Loucy (cell line): Measurements from ENCODE around the gene TIMP1.

Source experiments
- H2AFZ ChIP-seq: fragments of 200-600 bp; sonication (generic); 2 replicates; pipeline ENCODE4 v1.6.0; 2016; ENCODE audit warnings: antibody characterized with exemption, mild to moderate bottlenecking, low read length, moderate library complexity
- H3F3A ChIP-seq: fragments of 200-600 bp; 2 replicates; pipeline ENCODE4 v1.6.0; 2016; ENCODE audit warnings: antibody characterized with exemption, low read depth, mild to moderate bottlenecking
- H3K27me3 ChIP-seq: fragments of 200-600 bp; sonication (generic); 2 replicates; pipeline ENCODE4 v1.6.1; 2014; ENCODE audit warnings: low read length, mild to moderate bottlenecking; ENCODE audit not compliant: insufficient read depth, poor library complexity, severe bottlenecking
- H3K36me3 ChIP-seq: fragments of 200-600 bp; sonication (generic); 2 replicates; pipeline ENCODE4 v1.6.1; 2016; ENCODE audit warnings: low read length; ENCODE audit not compliant: insufficient read depth
- H3K4me1 ChIP-seq: fragments of 200-600 bp; sonication (generic); 2 replicates; pipeline ENCODE4 v1.5.1; 2014; ENCODE audit warnings: low read length, mild to moderate bottlenecking; ENCODE audit not compliant: insufficient read depth, poor library complexity, severe bottlenecking
- H3K4me2 ChIP-seq: fragments of 200-600 bp; sonication (generic); 2 replicates; pipeline ENCODE4 v1.6.0; 2014; ENCODE audit warnings: antibody characterized with exemption, low read length, low read depth, mild to moderate bottlenecking; ENCODE audit not compliant: poor library complexity, severe bottlenecking
- H3K4me3 ChIP-seq: fragments of 200-600 bp; sonication (generic); 2 replicates; pipeline ENCODE4 v1.5.1; 2014; ENCODE audit warnings: low read length, mild to moderate bottlenecking, mixed read lengths; ENCODE audit not compliant: poor library complexity, severe bottlenecking
- H3K79me2 ChIP-seq: fragments of 200-600 bp; sonication (generic); 2 replicates; pipeline ENCODE4 v1.6.1; 2014; ENCODE audit warnings: low read length; ENCODE audit not compliant: insufficient read depth
- H3K9ac ChIP-seq: fragments of 200-600 bp; sonication (generic); 2 replicates; pipeline ENCODE4 v1.6.0; 2014; ENCODE audit warnings: mild to moderate bottlenecking, low read depth, low read length, moderate library complexity; ENCODE audit not compliant: poor library complexity, severe bottlenecking
- H3K9me2 ChIP-seq: fragments of 200-600 bp; sonication (generic); replicated peaks from 2 replicates; pipeline ENCODE4 v1.6.1; 2016; ENCODE audit warnings: low read depth, low read length, mixed read lengths
- H3K9me3 ChIP-seq: fragments of 200-600 bp; sonication (generic); 2 replicates; pipeline ENCODE4 v1.6.1; 2014; ENCODE audit warnings: mild to moderate bottlenecking, antibody characterized with exemption, low read length, low read depth; ENCODE audit not compliant: insufficient read depth
- H4K20me1 ChIP-seq: fragments of 200-600 bp; sonication (generic); 2 replicates; pipeline ENCODE4 v1.6.0; 2014; ENCODE audit warnings: antibody characterized with exemption, low read length, mild to moderate bottlenecking; ENCODE audit not compliant: insufficient read depth, poor library complexity, severe bottlenecking
- EZH2phosphoT487 ChIP-seq: fragments of 200-600 bp; IDR thresholded peaks from 2 replicates; pipeline ENCODE4 v1.6.1; 2018; ENCODE audit warnings: antibody characterized with exemption, mild to moderate bottlenecking, moderate library complexity, borderline replicate concordance
- TF ChIP-seq, protein P1 (sequence below): fragments of 200-600 bp; sonication (generic); conservative IDR thresholded peaks from 2 replicates; pipeline ENCODE4 v1.5.1; 2014; ENCODE audit warnings: mild to moderate bottlenecking, antibody characterized with exemption, low read length

TIMP1 gene

GRCh38 chrX:47633689-47634590 lies 51.7 kb downstream of the TIMP1 start:
- Histone ChIP-seq H3K27me3 (no peaks in the 10 kb centered on the region), H3K9me2 (no peaks in the 10 kb centered on the region), H2AFZ (no peak overlapping the region), H3K79me2 (no peaks in the 10 kb centered on the region), H3K4me2 (no peak overlapping the region), H3K4me1 (peaks cover 6% of the 10 kb centered on the region), H3K36me3 (peaks cover 18% of the 10 kb centered on the region; the same call in 1 of the 2 replicates), H3K4me3 (no peak overlapping the region), H3K9me3 (no peaks in the 10 kb centered on the region), H3K9ac (no peak overlapping the region), H3F3A (no peaks in the 10 kb centered on the region), H4K20me1 (no peaks in the 10 kb centered on the region)
- TF ChIP-seq EZH2phosphoT487: no peak
- TF ChIP-seq, protein P1, sequence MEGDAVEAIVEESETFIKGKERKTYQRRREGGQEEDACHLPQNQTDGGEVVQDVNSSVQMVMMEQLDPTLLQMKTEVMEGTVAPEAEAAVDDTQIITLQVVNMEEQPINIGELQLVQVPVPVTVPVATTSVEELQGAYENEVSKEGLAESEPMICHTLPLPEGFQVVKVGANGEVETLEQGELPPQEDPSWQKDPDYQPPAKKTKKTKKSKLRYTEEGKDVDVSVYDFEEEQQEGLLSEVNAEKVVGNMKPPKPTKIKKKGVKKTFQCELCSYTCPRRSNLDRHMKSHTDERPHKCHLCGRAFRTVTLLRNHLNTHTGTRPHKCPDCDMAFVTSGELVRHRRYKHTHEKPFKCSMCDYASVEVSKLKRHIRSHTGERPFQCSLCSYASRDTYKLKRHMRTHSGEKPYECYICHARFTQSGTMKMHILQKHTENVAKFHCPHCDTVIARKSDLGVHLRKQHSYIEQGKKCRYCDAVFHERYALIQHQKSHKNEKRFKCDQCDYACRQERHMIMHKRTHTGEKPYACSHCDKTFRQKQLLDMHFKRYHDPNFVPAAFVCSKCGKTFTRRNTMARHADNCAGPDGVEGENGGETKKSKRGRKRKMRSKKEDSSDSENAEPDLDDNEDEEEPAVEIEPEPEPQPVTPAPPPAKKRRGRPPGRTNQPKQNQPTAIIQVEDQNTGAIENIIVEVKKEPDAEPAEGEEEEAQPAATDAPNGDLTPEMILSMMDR: no peak

GRCh38 chrX:47634871-47635575 lies 52.8 kb downstream of the TIMP1 start:
- no peak for TF ChIP-seq EZH2phosphoT487
- TF ChIP-seq, protein P1: no peak
- no peak overlapping the region for H3K4me2 ChIP-seq
- H4K20me1 ChIP-seq: no peaks in the 10 kb centered on the region
- no peak overlapping the region for H3K4me3 ChIP-seq
- no peaks in the 10 kb centered on the region for H3K9me3 ChIP-seq
- H3K4me1 ChIP-seq: peaks cover 4% of the 10 kb centered on the region
- peaks cover 25% of the 10 kb centered on the region; the same call in 1 of the 2 replicates for H3K36me3 ChIP-seq
- H3K9me2 ChIP-seq: no peaks in the 10 kb centered on the region
- no peaks in the 10 kb centered on the region for H3K79me2 ChIP-seq
- no peaks in the 10 kb centered on the region for H3F3A ChIP-seq
- H3K9ac ChIP-seq: no peak overlapping the region
- no peaks in the 10 kb centered on the region for H3K27me3 ChIP-seq
- no peak overlapping the region for H2AFZ ChIP-seq
